HS-5 (cell line): ENCODE data around the gene PDZK1IP1.
"Not testable (repeated sequence)": the region's sequence is repeated elsewhere in the genome, so short reads cannot be mapped to it uniquely, and the experiment has no call there.

ENCODE experiments used
- DNase-seq: peaks from one replicate; pipeline ENCODE4 v3.0.0-alpha.2; 2012; ENCODE audit warnings: low read depth

PDZK1IP1 gene

DNA sequence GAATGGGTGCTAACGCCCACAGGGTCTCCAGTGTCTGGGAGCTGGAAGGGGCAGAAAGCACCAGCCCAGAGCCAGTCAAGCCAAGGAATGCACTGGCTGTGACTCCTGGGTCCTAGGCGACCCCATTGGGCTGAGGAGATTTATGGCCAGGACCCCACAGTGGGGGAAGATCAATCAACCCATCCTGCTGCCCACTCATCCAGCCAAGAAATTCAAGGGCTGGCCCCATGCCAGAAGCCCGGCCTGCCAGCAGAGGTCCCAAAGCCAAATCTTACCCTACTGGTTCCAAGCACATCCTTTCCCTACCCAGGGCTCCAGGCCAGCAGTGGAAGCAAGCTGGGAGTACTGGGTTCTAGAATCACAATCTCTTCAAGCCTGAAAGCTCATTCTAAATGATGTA is 6.8 kb upstream of the PDZK1IP1 start:
- DNase-seq, result no peak

- DNase-seq, result not testable (repeated sequence)
Observed at GRCh38 chr1:47195981-47196380, 6.1 kb upstream of the PDZK1IP1 start.

- DNase-seq, result no peak
Observed at GRCh38 chr1:47194311-47194710, 4.5 kb upstream of the PDZK1IP1 start.

GRCh38 chr1:47193496-47193895 is 3.7 kb upstream of the PDZK1IP1 start:
- DNase-seq, result not testable (repeated sequence)

DNA sequence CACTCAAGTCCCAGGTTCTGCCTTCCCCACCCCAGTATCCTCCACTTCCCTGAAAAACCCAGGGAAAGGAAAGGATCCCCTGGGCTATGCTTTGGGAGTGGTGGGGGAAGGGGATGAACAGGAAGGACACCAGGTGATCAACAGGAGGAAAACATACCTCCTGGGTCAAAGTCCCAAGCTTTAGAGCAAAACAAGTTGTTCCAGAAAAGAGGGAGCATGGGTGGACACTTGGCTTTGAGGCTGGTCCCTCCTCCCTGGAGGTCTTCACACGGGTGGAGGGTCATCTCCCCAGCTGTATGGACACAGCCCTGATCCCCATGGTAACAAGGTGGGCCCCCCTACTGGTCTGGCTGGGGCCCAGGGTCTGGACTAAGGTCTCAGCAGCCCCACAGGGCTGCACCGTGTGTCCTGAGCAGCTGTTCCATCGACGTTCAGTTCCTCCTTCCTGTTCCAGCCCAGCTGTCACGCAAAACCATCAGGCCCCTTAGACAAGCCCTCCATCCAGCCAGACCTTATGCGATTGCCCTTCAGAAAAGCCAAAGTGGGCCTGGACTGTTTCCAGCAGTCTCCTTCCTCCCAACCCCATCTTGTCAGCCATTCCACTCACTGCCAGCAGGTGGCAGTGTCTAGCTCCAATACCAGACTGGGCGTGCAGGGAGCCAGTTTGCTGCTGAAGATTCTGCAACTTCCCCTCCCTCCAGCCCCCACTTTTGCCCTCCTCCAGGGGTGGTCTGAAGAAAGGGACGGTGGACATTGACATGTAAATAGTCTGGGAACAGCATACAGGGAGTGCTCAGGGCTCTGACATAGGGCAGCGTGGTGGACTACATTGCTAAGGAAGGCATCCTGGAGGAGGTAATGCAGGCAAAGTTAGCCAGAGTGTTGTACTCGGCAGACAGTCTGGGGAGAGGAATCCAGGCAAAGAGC is 2.9 kb upstream of the PDZK1IP1 start:
- peak; percentile 30 for DNase-seq

DNA sequence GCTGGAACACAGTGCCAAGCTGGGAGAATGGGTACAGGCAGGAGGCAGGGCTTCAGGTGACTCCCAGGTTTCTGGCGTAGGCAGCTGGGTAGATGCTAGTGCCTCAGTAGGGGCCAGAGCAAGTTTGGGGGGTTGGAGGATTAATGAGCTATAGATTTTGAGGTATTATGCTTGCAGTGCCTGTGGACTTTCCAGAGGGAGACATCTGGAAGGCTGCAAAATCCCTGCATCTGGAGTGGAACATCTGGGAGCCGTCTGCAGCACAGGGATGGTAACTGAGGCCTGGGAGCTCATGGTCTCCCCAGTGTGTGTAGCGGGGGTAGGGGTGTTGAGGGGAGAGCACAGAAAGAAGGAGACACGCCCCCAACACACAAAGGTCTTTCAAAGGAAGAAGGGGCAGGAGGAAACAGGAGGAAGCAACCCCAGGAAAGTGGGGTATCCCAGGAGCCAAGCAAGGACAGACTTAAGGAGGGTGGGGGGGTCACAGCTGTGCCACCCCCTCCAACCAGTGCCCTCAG is 2.2 kb upstream of the PDZK1IP1 start:
- no peak for DNase-seq

GRCh38 chr1:47190857-47191256 is 1.0 kb upstream of the PDZK1IP1 start:
- DNase-seq, result no peak

DNA sequence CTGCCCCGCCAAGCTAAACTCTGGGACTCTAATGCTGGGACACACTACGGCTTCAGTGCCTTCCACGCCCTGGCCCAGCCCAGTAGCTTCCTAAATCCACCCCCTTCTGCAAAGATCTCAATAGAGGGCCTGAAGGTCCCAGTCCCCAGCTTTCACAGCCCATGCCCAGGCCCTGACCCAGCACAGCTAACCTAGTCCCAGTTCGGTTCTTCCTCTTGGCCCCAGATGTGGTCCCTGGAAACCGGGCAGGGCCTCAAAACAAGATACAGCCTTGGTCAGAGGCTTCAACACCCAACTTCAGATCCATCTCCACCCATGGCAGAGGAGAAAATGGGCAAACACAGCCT is 646 bp upstream of the PDZK1IP1 start:
- no peak for DNase-seq

GRCh38 chr1:47188791-47189785 is 748 bp downstream of the PDZK1IP1 start:
- no peak for DNase-seq

DNA sequence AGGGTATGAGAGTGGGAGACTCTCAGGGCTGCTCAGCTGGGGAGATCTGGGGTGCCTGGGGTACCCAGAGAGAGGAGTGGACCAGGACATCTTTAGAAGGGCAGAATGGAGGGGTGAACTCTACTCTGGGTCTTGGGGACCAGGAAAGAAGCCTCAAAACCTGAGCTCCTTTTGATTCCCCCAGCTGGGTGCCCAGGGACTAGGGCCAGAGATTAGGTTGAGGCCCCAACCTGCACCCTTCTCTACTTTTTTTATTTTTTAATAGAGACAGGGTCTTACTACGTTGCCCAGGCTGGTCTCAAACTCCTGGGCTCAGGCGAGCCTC is 1.9 kb downstream of the PDZK1IP1 start:
- no peak for DNase-seq

DNA sequence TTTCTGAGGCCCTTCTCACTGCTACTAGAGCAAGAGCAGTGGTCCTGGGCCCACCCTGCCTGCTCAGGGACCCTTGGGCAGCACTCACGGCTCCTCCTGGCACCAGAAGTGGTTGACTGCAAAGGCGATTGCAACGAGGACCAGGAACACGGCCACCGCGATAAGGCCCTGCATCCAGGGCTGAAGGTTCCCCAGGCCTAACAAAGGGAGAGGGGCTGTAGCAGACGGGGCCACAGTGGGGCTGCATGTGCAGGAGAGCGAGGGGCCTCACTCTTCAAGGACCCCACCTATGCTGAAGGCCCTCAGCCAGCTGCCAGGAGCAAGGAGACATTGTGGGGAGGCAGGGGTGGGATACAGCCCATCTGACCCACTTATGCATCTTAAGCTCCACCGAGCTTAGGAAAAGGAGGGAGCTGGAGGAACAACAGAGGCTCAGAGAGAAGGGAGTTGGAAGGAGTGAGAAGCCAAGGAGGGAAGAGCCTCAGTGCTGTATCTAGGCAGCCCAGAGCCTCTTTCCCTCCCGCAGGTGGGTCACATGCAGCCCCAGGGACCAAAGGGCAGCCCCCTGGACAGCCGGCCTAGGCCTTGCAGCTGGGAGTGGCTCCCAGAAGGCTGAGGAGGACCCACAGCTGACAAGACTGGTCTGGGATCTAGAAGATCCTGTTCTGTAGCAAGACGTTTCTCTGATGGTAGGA is 2.5 kb downstream of the PDZK1IP1 start:
- no peak for DNase-seq

DNA sequence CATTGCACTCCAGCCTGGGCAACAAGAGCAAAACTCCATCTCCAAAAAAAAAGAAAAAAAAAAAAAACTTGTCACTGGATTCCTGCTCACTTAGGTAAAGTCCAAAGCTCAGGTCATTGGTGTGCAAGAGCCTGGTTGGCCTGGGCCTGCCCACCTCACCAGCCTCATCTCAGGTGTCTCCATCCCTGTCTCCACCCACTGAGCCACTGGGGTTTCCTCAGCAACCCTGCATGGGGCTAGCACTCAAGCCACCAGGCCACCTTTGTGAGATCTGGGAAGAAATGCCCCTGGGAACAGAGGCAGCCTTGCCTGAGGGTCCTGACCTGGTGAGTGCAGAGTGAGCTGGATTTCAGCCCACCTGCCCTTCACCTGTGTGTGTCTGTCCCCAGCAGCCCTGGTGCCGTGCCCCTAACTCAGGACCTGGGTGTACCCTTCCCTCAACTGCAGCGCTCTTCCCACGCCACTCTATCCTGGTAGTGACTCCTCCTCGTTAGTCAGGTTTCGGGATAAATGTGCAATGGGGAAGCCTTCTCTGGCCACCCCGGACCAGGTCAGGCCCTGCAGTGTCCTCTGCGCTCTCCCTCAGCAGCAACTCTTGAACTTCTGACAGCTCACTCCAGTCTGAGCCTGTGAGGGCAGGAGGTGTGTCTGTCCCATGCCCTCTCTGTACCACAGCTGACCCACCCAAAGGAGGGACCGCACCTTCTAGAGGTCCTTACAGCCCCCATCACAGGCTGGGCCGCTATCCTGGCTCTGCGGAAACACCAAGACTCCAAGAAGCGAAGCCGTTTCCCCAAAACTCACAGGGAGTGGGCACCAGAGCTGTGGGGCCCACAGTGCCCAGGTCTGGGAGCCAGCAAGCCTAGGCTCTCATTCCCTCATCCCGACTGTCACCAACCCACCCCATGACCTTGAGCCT is 3.3 kb downstream of the PDZK1IP1 start:
- DNase-seq, result no peak

GRCh38 chr1:47184822-47185677 is 4.8 kb downstream of the PDZK1IP1 start:
- no peak for DNase-seq

- no peak for DNase-seq
Observed at GRCh38 chr1:47184090-47184821, 5.6 kb downstream of the PDZK1IP1 start.

DNA sequence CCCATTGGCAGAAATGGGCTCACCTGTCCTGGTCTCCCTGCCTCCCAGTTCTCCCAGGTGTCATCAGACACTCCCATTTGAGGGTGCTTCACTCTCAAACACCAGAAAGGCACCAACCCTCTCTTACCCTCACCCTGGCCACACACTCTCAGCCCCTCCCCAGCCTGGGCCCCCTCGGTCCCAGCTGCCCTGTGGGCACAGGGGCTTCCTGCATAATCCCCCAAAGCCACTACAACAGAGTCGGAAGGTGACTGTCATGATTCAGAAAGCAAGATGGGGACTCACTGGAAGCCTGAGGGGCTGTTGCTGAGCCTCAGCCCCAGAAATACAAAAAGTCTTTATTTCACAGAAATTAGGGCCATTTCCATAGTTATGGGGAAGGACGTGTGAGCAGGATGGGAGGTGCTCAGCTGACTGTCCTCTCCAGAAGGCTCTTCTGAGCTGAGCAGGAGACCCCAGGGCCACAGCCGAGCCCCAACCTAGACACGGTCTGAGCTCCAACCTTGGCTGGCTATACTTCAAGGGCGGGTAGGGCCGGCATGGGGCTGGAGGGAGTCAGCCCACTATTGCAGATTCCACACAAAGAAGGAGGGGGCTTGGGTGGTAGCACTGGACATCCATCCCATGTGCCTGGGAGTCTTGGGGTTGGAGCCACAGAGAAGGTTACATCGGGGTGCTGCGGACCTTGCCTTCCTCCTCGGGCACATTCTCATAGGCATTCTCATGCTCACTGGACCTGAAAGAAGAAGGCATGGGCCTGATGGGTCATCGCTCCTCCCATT is 6.3 kb downstream of the PDZK1IP1 start:
- DNase-seq, result no peak

DNA sequence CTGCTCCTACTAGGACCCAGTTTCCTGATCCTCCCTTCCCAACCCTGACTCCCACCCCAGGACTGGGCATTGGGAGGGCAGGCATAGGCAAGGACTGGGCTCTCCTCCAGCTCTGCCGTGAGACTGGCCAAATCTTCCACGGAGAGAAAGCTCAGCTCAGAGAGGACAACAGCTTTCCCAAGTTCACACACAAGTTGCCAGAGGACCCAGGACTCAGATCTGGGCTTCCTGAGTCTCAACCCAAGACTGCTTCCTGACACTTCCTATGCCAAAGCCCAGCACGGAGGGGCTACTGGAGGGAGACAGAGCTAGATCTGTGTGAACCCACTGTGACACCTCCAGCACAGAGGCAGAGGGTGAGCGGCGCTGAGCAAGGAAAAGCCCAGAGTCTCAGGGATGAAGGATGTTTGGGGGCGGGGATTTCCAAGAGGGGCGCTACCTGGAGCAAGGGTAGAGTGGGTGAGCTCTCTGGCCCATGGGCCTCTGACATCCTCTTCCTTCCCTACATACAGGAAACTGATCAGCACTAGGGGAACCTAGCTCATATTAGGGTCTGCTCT is 7.1 kb downstream of the PDZK1IP1 start:
- no peak for DNase-seq

GRCh38 chr1:47181955-47182675 is 7.7 kb downstream of the PDZK1IP1 start:
- DNase-seq, result no peak
